ENCODE results near the gene CHST8.

The CHST8 gene

DNA sequence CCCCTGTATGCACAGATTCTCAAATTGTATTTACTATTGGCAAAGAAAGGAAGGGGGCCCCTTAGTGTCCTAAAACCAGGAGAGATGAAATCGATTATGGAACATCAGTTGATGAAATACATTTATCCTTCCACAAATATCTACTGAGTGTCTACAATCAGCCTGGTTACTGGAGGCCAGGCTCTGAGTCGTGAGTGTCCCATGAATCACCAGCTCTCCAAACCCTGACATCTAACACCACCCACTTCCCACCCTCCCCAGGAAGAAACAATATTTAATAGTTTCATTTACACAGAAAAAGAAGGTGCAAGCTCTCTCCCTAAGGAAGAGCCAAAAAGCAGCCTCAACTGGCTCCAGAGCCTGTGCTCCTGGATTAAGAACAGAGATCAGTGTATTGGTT, 200.1 kb downstream of the CHST8 start:
- H4K20me1 ChIP-seq (ENCODE audit: insufficient read depth, low read length): 0 out of 2 replicates have a peak, but pooled peaks cover 3% of the 10 kb centered on the region
- H3K36me3 ChIP-seq (ENCODE audit: insufficient read depth, low read length): no peaks in the 10 kb centered on the region
- ATAC-seq (ENCODE audit: insufficient read depth, low read depth): no peak
- no peak for TF ChIP-seq EZH2 (IDR thresholded peaks at IDR 0.05; ENCODE audit: borderline replicate concordance, low read depth, low read length, severe bottlenecking)
- TF ChIP-seq, protein P1, sequence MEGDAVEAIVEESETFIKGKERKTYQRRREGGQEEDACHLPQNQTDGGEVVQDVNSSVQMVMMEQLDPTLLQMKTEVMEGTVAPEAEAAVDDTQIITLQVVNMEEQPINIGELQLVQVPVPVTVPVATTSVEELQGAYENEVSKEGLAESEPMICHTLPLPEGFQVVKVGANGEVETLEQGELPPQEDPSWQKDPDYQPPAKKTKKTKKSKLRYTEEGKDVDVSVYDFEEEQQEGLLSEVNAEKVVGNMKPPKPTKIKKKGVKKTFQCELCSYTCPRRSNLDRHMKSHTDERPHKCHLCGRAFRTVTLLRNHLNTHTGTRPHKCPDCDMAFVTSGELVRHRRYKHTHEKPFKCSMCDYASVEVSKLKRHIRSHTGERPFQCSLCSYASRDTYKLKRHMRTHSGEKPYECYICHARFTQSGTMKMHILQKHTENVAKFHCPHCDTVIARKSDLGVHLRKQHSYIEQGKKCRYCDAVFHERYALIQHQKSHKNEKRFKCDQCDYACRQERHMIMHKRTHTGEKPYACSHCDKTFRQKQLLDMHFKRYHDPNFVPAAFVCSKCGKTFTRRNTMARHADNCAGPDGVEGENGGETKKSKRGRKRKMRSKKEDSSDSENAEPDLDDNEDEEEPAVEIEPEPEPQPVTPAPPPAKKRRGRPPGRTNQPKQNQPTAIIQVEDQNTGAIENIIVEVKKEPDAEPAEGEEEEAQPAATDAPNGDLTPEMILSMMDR (IDR thresholded peaks at IDR 0.05; ENCODE audit: borderline replicate concordance, extremely low read depth, low read length, poor library complexity, severe bottlenecking): no peak
- no peak overlapping the region for H3K4me3 ChIP-seq (ENCODE audit: low read depth in 1 of 2, low read length in 2 of 2)
- no peaks in the 10 kb centered on the region for H3K9me3 ChIP-seq (ENCODE audit: insufficient read depth, low read length, severe bottlenecking)
- H3K4me1 ChIP-seq (ENCODE audit: insufficient read depth, low read length): no peaks in the 10 kb centered on the region
- H3K4me2 ChIP-seq (ENCODE audit: insufficient read depth, low read length): no peak overlapping the region
- no peaks in the 10 kb centered on the region for H3K27me3 ChIP-seq (ENCODE audit: insufficient read depth, low read length, poor library complexity)
- DNase-seq: no peak
- no peak overlapping the region for H3K9ac ChIP-seq (ENCODE audit: low read depth, low read length)
- no peak overlapping the region for H2AFZ ChIP-seq (ENCODE audit: low read depth, low read length)
- no peaks in the 10 kb centered on the region for H3K79me2 ChIP-seq (ENCODE audit: insufficient read depth, low read length)
- no peak overlapping the region for H3K27ac ChIP-seq (ENCODE audit: low read length)
